ENCODE measurements around the gene PRKAB1. TPM values are rescaled to one million over a fixed set of nuclear protein-coding genes. Genes with fewer than 3 reads are reported as not detected.

The PRKAB1 gene
- total and polyA plus RNA-seq, 4 donors = 34.7 to 57.5 (median 37.9) TPM

DNA sequence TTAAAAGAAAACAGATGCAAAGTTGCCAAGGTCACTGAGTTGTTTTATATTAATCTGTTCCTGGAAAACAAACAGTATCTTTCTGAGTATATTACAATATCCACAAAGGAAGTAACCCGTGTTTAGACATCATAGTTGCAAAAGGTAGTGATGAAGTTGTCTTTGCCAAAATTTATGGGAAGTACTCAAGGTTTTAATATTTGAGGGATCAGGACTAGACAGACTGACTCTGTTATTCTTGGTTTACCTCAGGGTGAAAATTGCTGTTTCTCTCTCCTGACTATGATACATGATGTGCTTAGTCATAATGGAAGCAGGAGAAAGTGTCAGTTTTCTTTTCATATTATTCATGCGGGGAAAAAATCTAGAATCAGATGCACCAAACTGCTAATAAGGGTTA is 46.1 kb upstream of the PRKAB1 start:
- H3K36me3 ChIP-seq (ENCODE audit: control insufficient read depth in 4 of 4, insufficient read depth in 4 of 4, low read length in 4 of 4) = no peaks in the 10 kb centered on the region
- ATAC-seq (ENCODE audit: insufficient read depth, low FRiP score) = no peak
- TF ChIP-seq, protein P1, sequence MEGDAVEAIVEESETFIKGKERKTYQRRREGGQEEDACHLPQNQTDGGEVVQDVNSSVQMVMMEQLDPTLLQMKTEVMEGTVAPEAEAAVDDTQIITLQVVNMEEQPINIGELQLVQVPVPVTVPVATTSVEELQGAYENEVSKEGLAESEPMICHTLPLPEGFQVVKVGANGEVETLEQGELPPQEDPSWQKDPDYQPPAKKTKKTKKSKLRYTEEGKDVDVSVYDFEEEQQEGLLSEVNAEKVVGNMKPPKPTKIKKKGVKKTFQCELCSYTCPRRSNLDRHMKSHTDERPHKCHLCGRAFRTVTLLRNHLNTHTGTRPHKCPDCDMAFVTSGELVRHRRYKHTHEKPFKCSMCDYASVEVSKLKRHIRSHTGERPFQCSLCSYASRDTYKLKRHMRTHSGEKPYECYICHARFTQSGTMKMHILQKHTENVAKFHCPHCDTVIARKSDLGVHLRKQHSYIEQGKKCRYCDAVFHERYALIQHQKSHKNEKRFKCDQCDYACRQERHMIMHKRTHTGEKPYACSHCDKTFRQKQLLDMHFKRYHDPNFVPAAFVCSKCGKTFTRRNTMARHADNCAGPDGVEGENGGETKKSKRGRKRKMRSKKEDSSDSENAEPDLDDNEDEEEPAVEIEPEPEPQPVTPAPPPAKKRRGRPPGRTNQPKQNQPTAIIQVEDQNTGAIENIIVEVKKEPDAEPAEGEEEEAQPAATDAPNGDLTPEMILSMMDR (IDR thresholded peaks at IDR 0.05; ENCODE audit: control extremely low read depth, extremely low read depth) = no peak

DNA sequence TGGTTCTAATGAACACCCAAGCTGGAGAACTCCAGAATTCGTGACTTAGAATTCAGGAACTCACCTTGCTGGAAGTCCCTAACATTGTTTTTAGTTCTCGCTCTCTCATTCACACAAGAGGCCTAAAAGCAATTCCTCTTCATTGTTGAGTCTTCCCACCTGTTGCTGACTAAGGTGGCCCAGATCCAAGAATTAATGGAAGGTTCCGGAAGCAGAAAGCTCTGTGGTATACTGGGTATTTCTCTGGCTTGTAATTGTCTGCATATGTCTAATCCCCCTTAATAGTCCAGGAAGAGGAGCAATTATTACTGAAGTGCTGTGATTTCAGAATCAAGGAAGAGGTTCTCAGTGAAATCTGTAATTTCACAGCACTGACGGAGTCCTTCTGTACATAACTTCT is 43.0 kb upstream of the PRKAB1 start:
- TF ChIP-seq, protein P1 (IDR thresholded peaks at IDR 0.05; ENCODE audit: control extremely low read depth, extremely low read depth) = no peak
- no peak overlapping the region for H3K4me3 ChIP-seq
- H3K36me3 ChIP-seq (ENCODE audit: control insufficient read depth in 4 of 4, insufficient read depth in 4 of 4, low read length in 4 of 4) = no peaks in the 10 kb centered on the region
- DNase-seq = no peak
- H3K4me1 ChIP-seq (ENCODE audit: control insufficient read depth in 5 of 5, insufficient read depth in 5 of 5, low read length in 5 of 5) = no peaks in the 10 kb centered on the region
- WGBS, 2 donors = 81 to 82% methylated on average over 4 of the region's 4 CpGs
- no peak overlapping the region for H3K27ac ChIP-seq (ENCODE audit: low read depth in 1 of 2, low read length in 1 of 2)
- no peak overlapping the region for H3K9ac ChIP-seq (ENCODE audit: insufficient read depth in 1 of 2, low read length in 2 of 2)
- H3K9me3 ChIP-seq (ENCODE audit: control insufficient read depth in 4 of 4, insufficient read depth in 3 of 4, low read length in 3 of 4) = no peaks in the 10 kb centered on the region
- H3K27me3 ChIP-seq (ENCODE audit: control insufficient read depth in 3 of 3, insufficient read depth in 3 of 3, low read length in 2 of 3) = no peaks in the 10 kb centered on the region
- ATAC-seq (ENCODE audit: insufficient read depth, low FRiP score) = no peak

More for the DNA sequence above, 46.1 kb upstream of the PRKAB1 start:
- H3K9ac ChIP-seq (ENCODE audit: insufficient read depth in 1 of 2, low read length in 2 of 2) = no peak overlapping the region
- no peak overlapping the region for H3K4me3 ChIP-seq
- 51 to 55% methylated on average over 2 of the region's 2 CpGs for WGBS, 2 donors
- H3K27me3 ChIP-seq (ENCODE audit: control insufficient read depth in 3 of 3, insufficient read depth in 3 of 3, low read length in 2 of 3) = no peaks in the 10 kb centered on the region
- no peak for DNase-seq
- H3K9me3 ChIP-seq (ENCODE audit: control insufficient read depth in 4 of 4, insufficient read depth in 3 of 4, low read length in 3 of 4) = no peaks in the 10 kb centered on the region
- no peaks in the 10 kb centered on the region for H3K4me1 ChIP-seq (ENCODE audit: control insufficient read depth in 5 of 5, insufficient read depth in 5 of 5, low read length in 5 of 5)
- H3K27ac ChIP-seq (ENCODE audit: low read depth in 1 of 2, low read length in 1 of 2) = no peak overlapping the region

DNA sequence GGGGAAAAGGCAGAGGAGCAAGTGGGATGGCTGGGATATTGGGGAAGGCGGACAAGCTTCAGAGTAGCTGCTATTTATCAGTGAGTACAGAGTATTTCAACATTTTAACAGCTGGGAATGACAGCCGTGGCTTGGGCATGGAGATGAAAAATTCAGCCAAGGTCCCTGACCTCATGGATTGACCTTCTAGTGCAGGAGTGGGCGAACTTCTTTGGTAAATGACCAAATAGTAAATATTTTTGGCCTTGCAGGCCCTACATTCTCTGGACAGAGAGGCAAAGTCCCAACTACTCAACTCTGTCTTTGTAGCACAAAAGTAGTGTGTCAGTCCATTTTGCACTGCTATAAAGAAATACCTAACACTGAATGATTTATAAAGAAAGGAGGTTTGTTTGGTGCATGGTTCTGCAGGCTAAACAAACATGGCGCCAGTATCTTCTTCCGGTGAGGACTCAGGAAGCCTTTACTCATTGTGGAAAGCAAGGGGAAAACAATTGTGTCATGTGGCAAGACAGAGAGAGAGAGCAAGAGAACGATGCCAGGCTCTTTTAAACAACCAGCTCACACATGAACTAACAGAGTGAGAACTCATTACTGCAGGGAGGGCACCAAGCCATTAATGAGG is 40.8 kb upstream of the PRKAB1 start:
- TF ChIP-seq, protein P1 (IDR thresholded peaks at IDR 0.05; ENCODE audit: control extremely low read depth, extremely low read depth) = no peak
- DNase-seq (no peak), ATAC-seq (ENCODE audit: insufficient read depth, low FRiP score) (no peak)
- Histone ChIP-seq H3K36me3 (ENCODE audit: control insufficient read depth in 4 of 4, insufficient read depth in 4 of 4, low read length in 4 of 4) (no peaks in the 10 kb centered on the region), H3K4me1 (ENCODE audit: control insufficient read depth in 5 of 5, insufficient read depth in 5 of 5, low read length in 5 of 5) (no peaks in the 10 kb centered on the region), H3K4me3 (no peak overlapping the region), H3K27ac (ENCODE audit: low read depth in 1 of 2, low read length in 1 of 2) (no peak overlapping the region), H3K9me3 (ENCODE audit: control insufficient read depth in 4 of 4, insufficient read depth in 3 of 4, low read length in 3 of 4) (no peaks in the 10 kb centered on the region), H3K9ac (ENCODE audit: insufficient read depth in 1 of 2, low read length in 2 of 2) (no peak overlapping the region), H3K27me3 (ENCODE audit: control insufficient read depth in 3 of 3, insufficient read depth in 3 of 3, low read length in 2 of 3) (no peaks in the 10 kb centered on the region)
- WGBS, 2 donors = 78 to 80% methylated on average over 6 of the region's 6 CpGs

DNA sequence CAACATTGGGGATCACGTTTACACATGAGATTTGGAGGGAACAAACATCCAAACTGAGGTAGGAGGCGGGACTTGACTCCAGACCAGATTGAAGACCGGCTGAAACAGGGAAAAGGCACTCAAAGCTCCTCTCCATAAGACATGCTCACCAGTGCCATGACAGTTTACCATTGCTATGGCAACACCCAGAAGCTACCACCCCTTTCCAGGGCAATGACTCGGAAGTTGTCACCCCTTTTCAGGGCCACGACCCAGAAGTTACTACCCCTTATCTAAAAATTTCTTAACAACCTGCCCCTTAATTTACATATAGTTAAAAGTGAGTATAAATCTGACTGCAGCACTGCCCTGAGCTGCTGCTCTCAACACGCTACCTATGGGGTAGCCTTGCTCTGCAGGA is 40.2 kb upstream of the PRKAB1 start:
- 86 to 89% methylated on average over 6 of the region's 6 CpGs for whole genome bisulfite sequencing, 2 donors
- TF ChIP-seq, protein P1 (IDR thresholded peaks at IDR 0.05; ENCODE audit: control extremely low read depth, extremely low read depth) = no peak
- no peaks in the 10 kb centered on the region for H3K36me3 ChIP-seq (ENCODE audit: control insufficient read depth in 4 of 4, insufficient read depth in 4 of 4, low read length in 4 of 4)

More for the DNA sequence above, 40.2 kb upstream of the PRKAB1 start:
- Histone ChIP-seq H3K9me3 (ENCODE audit: control insufficient read depth in 4 of 4, insufficient read depth in 3 of 4, low read length in 3 of 4) (no peaks in the 10 kb centered on the region), H3K4me3 (no peak overlapping the region), H3K4me1 (ENCODE audit: control insufficient read depth in 5 of 5, insufficient read depth in 5 of 5, low read length in 5 of 5) (no peaks in the 10 kb centered on the region), H3K27me3 (ENCODE audit: control insufficient read depth in 3 of 3, insufficient read depth in 3 of 3, low read length in 2 of 3) (no peaks in the 10 kb centered on the region), H3K27ac (ENCODE audit: low read depth in 1 of 2, low read length in 1 of 2) (no peak overlapping the region), H3K9ac (ENCODE audit: insufficient read depth in 1 of 2, low read length in 2 of 2) (no peak overlapping the region)
- ATAC-seq (ENCODE audit: insufficient read depth, low FRiP score) (no peak), DNase-seq (no peak)
